GM06990 (cell line): Measurements from ENCODE around the gene DNAJC11.
"Not testable (repeated sequence)": the region's sequence is repeated elsewhere in the genome, so short reads cannot be mapped to it uniquely, and the experiment has no call there.

Source experiments
- DNase-seq: peaks from one replicate; pipeline ENCODE4 v3.0.0-alpha.2; 2011; ENCODE audit not compliant: insufficient read length; ENCODE audit errors: extremely low read depth
- H3K27me3 ChIP-seq: replicated peaks from 2 replicates; pipeline ENCODE4 v1.6.0; 2011; ENCODE audit warnings: low read length; ENCODE audit not compliant: control insufficient read depth, insufficient read depth
- H3K36me3 ChIP-seq: 2 replicates; pipeline ENCODE4 v1.5.1; 2011; ENCODE audit warnings: low read length; ENCODE audit not compliant: control insufficient read depth, insufficient read depth
- H3K4me3 ChIP-seq: replicated peaks from 2 replicates; pipeline ENCODE4 v1.5.1; 2011; ENCODE audit warnings: low read depth, mild to moderate bottlenecking, control low read depth, low read length
- TF ChIP-seq, protein P1 (sequence below): IDR thresholded peaks from 2 replicates; pipeline ENCODE4 v1.5.1; 2011; ENCODE audit warnings: low read length, control low read depth, mild to moderate bottlenecking, inconsistent platforms; ENCODE audit not compliant: insufficient read depth, poor library complexity, severe bottlenecking

Gene DNAJC11

DNA sequence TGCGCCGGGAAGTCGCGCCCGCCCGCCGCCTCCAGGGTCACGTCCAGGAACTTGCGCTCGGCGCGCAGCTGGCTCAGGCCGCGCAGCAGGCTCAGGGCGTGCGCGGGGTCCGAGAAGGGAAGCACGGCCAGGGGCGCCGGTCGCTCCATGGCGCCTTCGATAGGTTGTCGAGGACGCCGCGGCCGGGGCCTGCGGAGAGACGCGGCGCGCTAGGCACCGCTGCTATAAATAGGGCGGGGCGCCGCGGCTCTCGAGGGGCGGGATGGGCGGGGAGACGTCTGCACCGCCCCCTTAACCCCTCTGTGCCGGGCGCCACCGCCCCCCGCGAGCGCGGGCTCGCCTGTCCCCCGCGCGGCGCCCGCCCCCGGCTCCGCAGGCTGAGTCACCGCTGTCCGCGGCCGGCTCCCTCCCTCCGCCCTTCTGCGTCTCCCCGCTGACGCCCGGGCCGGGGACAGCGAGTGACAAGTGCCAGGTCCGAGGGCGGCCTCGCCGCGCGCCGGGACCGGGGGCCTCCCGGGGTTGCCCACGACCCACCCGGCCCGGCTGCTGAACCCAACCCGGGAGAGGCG lies 98.9 kb downstream of the DNAJC11 start, which contains the start of gene KLHL21:
Gene KLHL21, minus strand, starts transcription at position 201 of the 569 bp plus-strand sequence. Its CDS starts 52 bp downstream, at position 149.
- Histone ChIP-seq H3K27me3 (no peaks in the 10 kb centered on the region), H3K4me3 (peak within 1 kb of the TSS; percentile 86), H3K36me3 (peaks cover 2% of the 10 kb centered on the region)
- DNase-seq, result peak; percentile 87
- TF ChIP-seq, protein P1, sequence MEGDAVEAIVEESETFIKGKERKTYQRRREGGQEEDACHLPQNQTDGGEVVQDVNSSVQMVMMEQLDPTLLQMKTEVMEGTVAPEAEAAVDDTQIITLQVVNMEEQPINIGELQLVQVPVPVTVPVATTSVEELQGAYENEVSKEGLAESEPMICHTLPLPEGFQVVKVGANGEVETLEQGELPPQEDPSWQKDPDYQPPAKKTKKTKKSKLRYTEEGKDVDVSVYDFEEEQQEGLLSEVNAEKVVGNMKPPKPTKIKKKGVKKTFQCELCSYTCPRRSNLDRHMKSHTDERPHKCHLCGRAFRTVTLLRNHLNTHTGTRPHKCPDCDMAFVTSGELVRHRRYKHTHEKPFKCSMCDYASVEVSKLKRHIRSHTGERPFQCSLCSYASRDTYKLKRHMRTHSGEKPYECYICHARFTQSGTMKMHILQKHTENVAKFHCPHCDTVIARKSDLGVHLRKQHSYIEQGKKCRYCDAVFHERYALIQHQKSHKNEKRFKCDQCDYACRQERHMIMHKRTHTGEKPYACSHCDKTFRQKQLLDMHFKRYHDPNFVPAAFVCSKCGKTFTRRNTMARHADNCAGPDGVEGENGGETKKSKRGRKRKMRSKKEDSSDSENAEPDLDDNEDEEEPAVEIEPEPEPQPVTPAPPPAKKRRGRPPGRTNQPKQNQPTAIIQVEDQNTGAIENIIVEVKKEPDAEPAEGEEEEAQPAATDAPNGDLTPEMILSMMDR, result no peak

DNA sequence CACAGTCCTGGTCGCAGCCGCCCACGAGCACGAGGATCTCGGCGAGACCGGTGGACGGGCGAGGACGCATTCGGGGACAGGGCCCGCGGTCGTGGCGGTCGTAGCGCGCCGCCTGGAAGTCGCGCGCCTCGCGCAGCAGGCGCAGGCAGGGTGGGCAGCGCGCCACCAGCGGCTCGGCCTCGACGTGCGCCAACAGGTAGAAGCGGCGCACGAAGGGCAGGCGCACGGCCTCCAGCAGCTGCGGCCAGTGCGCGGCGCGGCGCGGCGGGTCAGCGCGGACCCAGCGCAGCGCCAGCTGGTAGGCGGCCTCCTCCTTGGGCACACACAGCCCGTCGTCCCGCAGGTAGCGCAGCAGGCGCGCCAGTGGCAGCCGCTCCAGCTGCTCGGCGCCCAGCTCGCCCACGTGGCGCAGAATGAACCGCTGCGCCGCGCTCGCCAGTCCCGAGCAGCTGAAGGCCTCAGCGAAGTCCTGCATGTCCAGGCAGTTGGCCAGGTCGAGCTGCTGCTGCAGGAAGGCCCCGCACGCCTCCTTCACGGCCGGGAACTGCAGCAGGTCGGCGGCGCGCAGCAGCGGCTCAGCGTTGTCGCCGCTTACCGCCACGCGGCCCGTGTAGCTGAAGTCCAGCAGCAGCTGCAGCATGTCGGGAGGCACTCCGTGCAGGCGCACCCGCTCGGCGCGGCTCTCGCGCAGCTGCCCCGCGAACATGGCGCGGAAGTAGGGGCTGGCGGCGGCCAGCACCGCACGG lies 99.5 kb downstream of the DNAJC11 start:
- TF ChIP-seq, protein P1, result no peak
- DNase-seq, result no peak
- Histone ChIP-seq H3K36me3 (peaks cover 6% of the 10 kb centered on the region), H3K4me3 (peak overlapping the region; percentile 86), H3K27me3 (no peaks in the 10 kb centered on the region)

DNA sequence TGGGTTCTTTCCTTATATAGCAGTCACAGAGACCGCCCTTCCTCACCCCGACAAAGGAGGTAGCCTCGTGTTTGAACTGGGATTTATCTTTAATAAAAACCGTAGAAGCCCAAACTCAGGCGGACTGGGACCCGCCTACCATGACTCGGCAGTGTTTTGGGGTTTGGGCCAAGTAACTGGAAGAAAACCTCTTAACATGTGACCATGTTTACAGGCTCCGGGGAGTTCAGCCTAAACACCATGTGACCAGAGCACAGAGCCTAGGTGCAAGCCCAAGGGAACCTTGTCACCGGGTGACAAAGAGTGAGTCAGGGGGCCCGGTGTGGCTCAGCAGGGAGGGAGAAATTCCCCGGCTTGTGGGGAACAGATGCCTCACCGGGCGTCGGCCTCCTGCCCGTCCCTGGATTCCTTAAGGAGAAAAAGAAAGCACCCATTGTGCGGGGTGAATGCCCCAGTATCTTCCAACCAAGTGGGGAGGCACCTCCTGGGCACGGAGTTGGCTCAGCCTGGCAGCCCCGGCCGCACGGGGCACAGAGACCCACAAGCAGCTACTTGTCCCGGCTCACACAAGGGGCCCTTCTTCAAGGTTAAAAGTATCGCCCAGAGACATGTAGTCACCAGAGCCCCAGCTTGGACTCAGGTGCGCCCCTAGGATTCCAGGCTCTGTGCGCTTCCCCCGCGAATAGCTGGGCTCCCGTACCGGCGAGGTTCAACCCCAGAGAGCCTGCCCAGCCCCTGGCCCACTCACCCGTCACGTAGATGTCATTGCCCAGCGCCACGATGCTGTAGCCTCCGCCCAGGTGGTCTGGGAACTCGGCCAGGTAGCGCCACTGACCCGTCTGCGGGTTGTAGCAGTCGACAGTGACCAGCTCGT lies 100.3 kb downstream of the DNAJC11 start:
- no peaks in the 10 kb centered on the region for H3K27me3 ChIP-seq
- H3K36me3 ChIP-seq, result peaks cover 10% of the 10 kb centered on the region
- DNase-seq, result peak; percentile 56
- H3K4me3 ChIP-seq, result peak overlapping the region; percentile 86
- TF ChIP-seq, protein P1, result no peak

DNA sequence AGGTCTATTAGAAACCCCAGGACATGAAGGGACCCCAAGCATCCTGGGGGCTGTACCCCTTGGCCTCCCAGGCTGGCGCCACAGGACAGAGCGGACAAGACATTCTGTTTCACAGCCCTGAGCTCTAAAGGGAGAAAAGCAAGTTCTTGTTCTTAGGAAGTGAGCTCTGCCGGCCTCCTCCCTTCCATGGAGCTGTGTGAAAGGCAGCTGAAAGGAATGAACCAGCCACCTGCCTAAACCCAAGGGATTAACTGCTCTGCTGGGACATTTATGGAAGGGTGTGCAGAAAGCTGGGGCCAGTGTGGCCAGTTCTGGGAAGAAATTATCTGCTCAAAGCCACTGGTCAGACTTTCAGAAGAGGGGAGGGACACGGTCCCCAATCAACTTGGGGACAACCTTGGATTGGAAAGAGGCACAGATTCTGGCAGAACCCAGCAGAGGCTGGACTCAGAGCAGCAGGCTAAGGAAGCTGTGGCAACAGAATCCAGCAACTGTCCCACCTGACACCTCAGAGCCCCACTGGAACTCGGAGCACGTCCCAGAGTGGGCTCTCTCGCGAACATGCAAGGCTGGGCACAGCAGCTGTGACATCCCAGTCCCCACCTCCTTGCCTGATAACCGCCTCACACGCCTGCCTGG lies 101.1 kb downstream of the DNAJC11 start:
- Histone ChIP-seq H3K36me3 (peaks cover 14% of the 10 kb centered on the region), H3K27me3 (no peaks in the 10 kb centered on the region), H3K4me3 (peak overlapping the region; percentile 86)
- TF ChIP-seq, protein P1, result no peak
- no peak for DNase-seq

DNA sequence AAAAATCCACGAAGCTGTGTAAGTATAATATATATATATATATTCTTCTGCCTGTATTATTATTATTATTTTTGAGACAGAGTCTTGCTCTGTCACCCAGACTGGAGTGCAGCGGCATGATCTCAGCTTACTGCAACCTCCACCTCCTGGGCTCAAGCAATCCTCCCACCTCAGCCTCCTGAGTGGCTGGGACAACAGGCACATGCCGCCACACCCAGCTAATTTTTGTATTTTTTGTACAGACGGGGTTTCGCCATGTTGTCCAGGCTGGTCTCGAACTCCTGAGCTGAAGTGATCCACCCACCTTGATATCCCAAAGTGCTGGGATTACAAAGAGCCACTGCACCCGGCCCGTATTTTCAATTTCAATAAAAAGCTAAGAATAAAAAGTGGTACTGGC lies 101.6 kb downstream of the DNAJC11 start:
- H3K4me3 ChIP-seq, result peak overlapping the region; percentile 86
- not testable (repeated sequence) for H3K27me3 ChIP-seq, DNase-seq
- peaks cover 19% of the 10 kb centered on the region for H3K36me3 ChIP-seq
